ENCODE results near the gene ZNF784. TPM values are rescaled to one million over a fixed set of nuclear protein-coding genes. Genes with fewer than 3 reads are reported as not detected.

ZNF784 gene
- polyA plus RNA-seq (2011; rRNA removed) (1.9 and 2.8 TPM in 2 replicates), polyA minus RNA-seq (2011; rRNA and poly(A)+ RNA removed) (3.0 and 3.2 TPM in 2 replicates)

- DNase-seq (ENCODE audit: low read depth, low spot score): peak; percentile 81
Observed at GRCh38 chr19:55624109-55625003, at the start of gene ZNF784. TSS of gene ZNF784 (minus strand) at chr19:55624566. CDS start at chr19:55624561, 5 bp downstream.

GRCh38 chr19:55673889-55674288 is 49.5 kb upstream of the ZNF784 start:
- no peak overlapping the region for H3K27ac ChIP-seq (ENCODE audit: low read depth, low read length)
- POLR2A ChIA-PET: interaction anchor here (2.0 kb wide), 1 partner anchor 20 kb away, joined by 6 read pairs; no protein-coding TSS in a partner anchor

More at GRCh38 chr19:55624109-55625003, at the start of gene ZNF784:
- H3K27ac ChIP-seq (ENCODE audit: low read depth, low read length): peak within 1 kb of the TSS; percentile 90
- POLR2A ChIA-PET: interaction anchor here (0.6 to 1.3 kb wide), 17 partner anchors 9 to 365 kb away, joined by 3 to 8 read pairs (median 3); partner anchors contain the start of genes FIZ1, NAT14, PPP6R1 and U2AF2
- H3K9me3 ChIP-seq (ENCODE audit: control insufficient read depth, insufficient read depth, low read length): no peaks in the 10 kb centered on the region; the same call in 1 of the 2 replicates
- H3K27me3 ChIP-seq (ENCODE audit: control insufficient read depth, insufficient read depth, low read length): no peaks in the 10 kb centered on the region
- no peak for TF ChIP-seq CTCF (IDR thresholded peaks at IDR 0.05; ENCODE audit: low read depth, low read length)
- CTCF ChIA-PET: interaction anchor here (0.5 to 3.4 kb wide), 11 partner anchors 9 to 484 kb away, joined by 3 to 17 read pairs (median 5); no protein-coding TSS in a partner anchor
- H3K4me3 ChIP-seq (ENCODE audit: low read depth, low read length): peak within 1 kb of the TSS; percentile 77

GRCh38 chr19:55673465-55673864 is 49.1 kb upstream of the ZNF784 start:
- H3K4me3 ChIP-seq (ENCODE audit: low read depth, low read length): no peak overlapping the region
- no peak for DNase-seq (ENCODE audit: low read depth, low spot score)
- CTCF ChIA-PET: interaction anchor here (0.6 to 0.7 kb wide), 2 partner anchors 41 to 42 kb away, joined by 3 read pairs; no protein-coding TSS in a partner anchor
- no peaks in the 10 kb centered on the region for H3K27me3 ChIP-seq (ENCODE audit: control insufficient read depth, insufficient read depth, low read length)
- no peaks in the 10 kb centered on the region; the same call in 1 of the 2 replicates for H3K9me3 ChIP-seq (ENCODE audit: control insufficient read depth, insufficient read depth, low read length)
- TF ChIP-seq CTCF (IDR thresholded peaks at IDR 0.05; ENCODE audit: low read depth, low read length): no peak
- H3K27ac ChIP-seq (ENCODE audit: low read depth, low read length): no peak overlapping the region
- POLR2A ChIA-PET: interaction anchor here (2.0 kb wide), 1 partner anchor 19 kb away, joined by 6 read pairs; no protein-coding TSS in a partner anchor

More at GRCh38 chr19:55673889-55674288, 49.5 kb upstream of the ZNF784 start:
- DNase-seq (ENCODE audit: low read depth, low spot score): no peak
- no peaks in the 10 kb centered on the region; the same call in 1 of the 2 replicates for H3K9me3 ChIP-seq (ENCODE audit: control insufficient read depth, insufficient read depth, low read length)
- no peak overlapping the region for H3K4me3 ChIP-seq (ENCODE audit: low read depth, low read length)
- CTCF ChIA-PET: interaction anchor here (0.6 kb wide), 1 partner anchor 43 kb away, joined by 3 read pairs; no protein-coding TSS in a partner anchor
- no peak for TF ChIP-seq CTCF (IDR thresholded peaks at IDR 0.05; ENCODE audit: low read depth, low read length)
- no peaks in the 10 kb centered on the region for H3K27me3 ChIP-seq (ENCODE audit: control insufficient read depth, insufficient read depth, low read length)

GRCh38 chr19:55672418-55672817 is 48.1 kb upstream of the ZNF784 start:
- POLR2A ChIA-PET: no interaction called here
- no peak for DNase-seq (ENCODE audit: low read depth, low spot score)
- Histone ChIP-seq H3K27me3 (ENCODE audit: control insufficient read depth, insufficient read depth, low read length) (no peaks in the 10 kb centered on the region), H3K27ac (ENCODE audit: low read depth, low read length) (no peak overlapping the region), H3K4me3 (ENCODE audit: low read depth, low read length) (no peak overlapping the region), H3K9me3 (ENCODE audit: control insufficient read depth, insufficient read depth, low read length) (no peaks in the 10 kb centered on the region; the same call in 1 of the 2 replicates)
- CTCF ChIA-PET: interaction anchor here (0.7 to 2.0 kb wide), 7 partner anchors 10 to 405 kb away, joined by 3 to 22 read pairs (median 8); no protein-coding TSS in a partner anchor
- no peak for TF ChIP-seq CTCF (IDR thresholded peaks at IDR 0.05; ENCODE audit: low read depth, low read length)

Data from AG04450 (cell line).